SW 1271 (cell line): ENCODE results near the gene CAMSAP3.

Experiments
- DNase-seq, 2 experiments: peaks; one replicate each; lab custom pipeline; 2025; lab: John Stamatoyannopoulos, UW

CAMSAP3 gene

GRCh38 chr19:7578127-7578526 is 17.5 kb upstream of the CAMSAP3 start:
- no peak for DNase-seq

- DNase-seq = no peak
Measured at GRCh38 chr19:7579182-7579581, 16.5 kb upstream of the CAMSAP3 start.

- no peak for DNase-seq
Measured at GRCh38 chr19:7582446-7582845, 13.2 kb upstream of the CAMSAP3 start.

- no peak for DNase-seq
Measured at GRCh38 chr19:7589822-7590221, 5.8 kb upstream of the CAMSAP3 start.

GRCh38 chr19:7590256-7590655 is 5.4 kb upstream of the CAMSAP3 start:
- no peak for DNase-seq

- DNase-seq = no peak
Measured at GRCh38 chr19:7596211-7596937, 711 bp downstream of the CAMSAP3 start.

- no peak for DNase-seq
Measured at GRCh38 chr19:7597689-7598088, 2.0 kb downstream of the CAMSAP3 start.

- no peak for DNase-seq
Measured at GRCh38 chr19:7598180-7598579, 2.5 kb downstream of the CAMSAP3 start.

- DNase-seq = no peak
Measured at GRCh38 chr19:7600721-7601120, 5.1 kb downstream of the CAMSAP3 start.

GRCh38 chr19:7602240-7602934 is 6.7 kb downstream of the CAMSAP3 start:
- no peak for DNase-seq

- DNase-seq = no peak
Measured at GRCh38 chr19:7602935-7603497, 7.4 kb downstream of the CAMSAP3 start.

- DNase-seq = no peak
Measured at GRCh38 chr19:7603919-7604318, 8.3 kb downstream of the CAMSAP3 start.

GRCh38 chr19:7605490-7606222 is 10.0 kb downstream of the CAMSAP3 start:
- DNase-seq = peak in 1 of 2 experiments; percentile 35

- DNase-seq = no peak
Measured at GRCh38 chr19:7606289-7606688, 10.6 kb downstream of the CAMSAP3 start.

GRCh38 chr19:7607212-7607873 is 11.7 kb downstream of the CAMSAP3 start:
- DNase-seq = no peak

GRCh38 chr19:7607874-7608560 is 12.4 kb downstream of the CAMSAP3 start:
- DNase-seq = no peak

GRCh38 chr19:7610491-7611240 is 15.0 kb downstream of the CAMSAP3 start:
- no peak for DNase-seq

GRCh38 chr19:7611541-7612279 is 16.0 kb downstream of the CAMSAP3 start:
- no peak for DNase-seq

- no peak for DNase-seq
Measured at GRCh38 chr19:7612282-7613274, 16.9 kb downstream of the CAMSAP3 start.
